ENCODE measurements around the gene EPHB2.
"Not testable (repeated sequence)": the region's sequence is repeated elsewhere in the genome, so short reads cannot be mapped to it uniquely, and the experiment has no call there.

EPHB2 gene

DNA sequence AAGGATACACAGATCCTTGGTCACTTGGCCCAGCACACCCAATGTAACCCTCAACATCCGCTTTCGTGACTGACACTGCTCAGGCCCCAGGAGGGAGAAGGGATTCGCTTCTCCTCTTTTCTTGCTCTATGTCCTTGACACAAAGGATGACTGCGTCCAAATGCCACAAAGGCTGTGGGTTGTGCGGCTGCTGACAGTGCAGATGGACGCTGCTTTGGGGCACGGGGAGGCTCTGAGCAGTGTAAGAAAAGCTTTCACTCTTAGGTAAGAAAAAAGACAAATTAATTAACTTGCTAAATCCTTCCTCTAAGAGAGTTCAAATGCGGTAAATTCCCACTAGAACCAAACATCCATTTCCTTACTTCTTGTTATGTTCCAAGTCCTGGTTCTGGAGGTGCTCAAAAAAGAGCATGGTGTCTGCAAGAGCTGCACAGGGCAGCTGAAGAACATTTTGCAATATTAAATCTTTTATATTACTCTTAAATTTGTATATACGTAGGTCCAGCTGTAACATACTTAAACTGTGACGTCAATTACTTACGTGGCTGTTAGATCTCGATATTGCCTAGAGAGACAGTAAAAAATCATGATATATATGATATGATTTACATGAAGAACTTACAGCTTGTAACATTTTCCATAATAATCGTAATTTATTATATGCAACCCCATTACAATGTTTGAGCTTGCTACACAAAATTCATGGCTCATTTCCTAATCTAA is 19.4 kb upstream of the EPHB2 start:
- DNase-seq: no peak

DNA sequence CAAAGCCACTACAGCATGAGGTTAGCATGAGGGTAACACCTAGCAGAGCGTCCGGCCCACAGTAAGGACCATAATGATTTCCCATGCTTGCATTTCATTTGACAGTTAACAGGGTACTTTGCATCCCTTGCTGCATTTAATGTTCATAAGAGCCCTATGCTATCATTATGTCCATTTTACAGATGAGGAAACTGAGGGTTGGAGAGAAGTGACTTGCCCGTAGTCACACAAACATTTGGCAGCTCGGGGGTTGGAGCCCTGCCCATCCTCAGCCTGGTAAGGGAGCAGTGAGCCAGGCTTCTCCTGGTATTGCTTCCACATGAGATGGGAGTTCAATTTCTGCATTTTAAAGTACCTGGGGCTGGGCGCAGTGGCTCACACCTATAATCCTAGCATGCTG is 16.5 kb upstream of the EPHB2 start:
- DNase-seq: no peak

DNA sequence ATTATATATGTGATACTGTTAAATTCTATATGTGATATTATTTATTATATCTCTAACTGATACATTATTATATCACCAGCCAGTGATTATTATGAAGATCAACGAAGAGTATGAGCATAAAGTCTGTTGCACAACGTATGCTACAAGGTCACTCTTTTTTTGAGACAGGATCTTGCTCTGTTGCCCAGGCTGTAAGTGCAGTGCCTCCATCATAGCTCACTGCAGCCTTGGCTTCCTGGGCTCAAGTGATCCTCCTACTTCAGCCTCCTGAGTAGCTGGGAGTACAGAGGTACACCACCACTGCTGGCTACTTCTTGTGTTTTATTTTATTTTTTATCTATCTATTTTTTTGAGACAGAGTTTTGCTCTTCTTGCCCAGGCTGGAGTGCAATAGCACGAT is 14.0 kb upstream of the EPHB2 start:
- DNase-seq: no peak

DNA sequence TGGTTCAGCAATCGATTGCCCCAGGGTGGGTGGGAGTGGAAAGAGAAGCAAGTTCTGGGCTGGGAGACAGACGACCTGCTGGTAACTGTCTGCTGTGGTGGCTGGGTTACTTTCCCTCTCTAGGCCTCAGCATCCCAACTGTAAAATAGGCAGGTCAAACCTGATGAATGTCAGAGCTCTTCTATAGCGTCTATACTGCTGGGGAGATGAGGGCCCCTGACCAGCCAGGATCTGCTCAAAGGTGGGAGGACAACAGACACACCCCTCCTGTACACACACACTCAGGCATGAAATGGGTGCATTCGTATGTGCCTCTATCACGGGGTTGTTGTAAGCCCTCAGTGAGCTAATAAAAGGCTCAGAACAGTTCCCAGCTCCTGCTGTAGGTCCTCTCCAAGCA is 12.7 kb upstream of the EPHB2 start:
- DNase-seq: no peak

DNA sequence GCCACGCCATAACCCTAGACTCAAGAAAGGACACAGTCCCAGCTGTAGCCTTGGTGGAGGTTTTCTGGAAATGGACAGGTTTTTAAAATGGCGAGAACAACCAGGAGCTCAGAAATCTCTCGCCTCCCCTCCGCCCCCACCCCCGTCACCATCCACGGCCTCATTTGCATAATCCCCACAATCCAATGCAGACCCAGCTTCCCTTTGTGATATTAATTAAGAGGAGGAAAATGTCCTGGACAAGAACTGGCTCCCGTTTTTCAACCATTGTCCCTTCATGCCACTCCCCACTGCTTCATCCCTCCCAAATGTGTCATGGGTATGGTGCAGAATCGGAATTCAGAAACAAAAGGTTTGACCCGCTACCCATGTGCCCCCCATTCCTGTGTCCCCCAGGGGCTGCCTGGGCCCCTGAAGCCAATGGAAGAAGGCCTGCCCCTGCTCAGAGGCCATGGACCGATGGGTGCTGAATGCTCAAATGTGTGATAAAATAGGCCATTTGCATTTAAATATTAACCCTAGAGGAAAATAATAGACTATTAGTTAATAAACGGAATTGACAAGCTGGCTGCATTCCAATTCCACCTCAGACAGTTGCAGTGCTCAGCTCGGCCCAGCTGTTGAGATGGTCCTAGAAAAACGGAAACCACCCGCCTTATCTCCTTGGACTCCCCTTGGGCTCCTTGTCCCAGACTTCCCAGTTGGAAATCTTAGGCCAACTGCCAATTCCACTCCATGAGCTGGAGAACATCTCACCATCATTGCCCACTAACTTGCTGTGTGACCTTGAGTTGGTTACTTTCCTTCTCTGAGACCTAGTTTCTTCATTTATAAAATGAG is 10.7 kb upstream of the EPHB2 start:
- no peak for DNase-seq

DNA sequence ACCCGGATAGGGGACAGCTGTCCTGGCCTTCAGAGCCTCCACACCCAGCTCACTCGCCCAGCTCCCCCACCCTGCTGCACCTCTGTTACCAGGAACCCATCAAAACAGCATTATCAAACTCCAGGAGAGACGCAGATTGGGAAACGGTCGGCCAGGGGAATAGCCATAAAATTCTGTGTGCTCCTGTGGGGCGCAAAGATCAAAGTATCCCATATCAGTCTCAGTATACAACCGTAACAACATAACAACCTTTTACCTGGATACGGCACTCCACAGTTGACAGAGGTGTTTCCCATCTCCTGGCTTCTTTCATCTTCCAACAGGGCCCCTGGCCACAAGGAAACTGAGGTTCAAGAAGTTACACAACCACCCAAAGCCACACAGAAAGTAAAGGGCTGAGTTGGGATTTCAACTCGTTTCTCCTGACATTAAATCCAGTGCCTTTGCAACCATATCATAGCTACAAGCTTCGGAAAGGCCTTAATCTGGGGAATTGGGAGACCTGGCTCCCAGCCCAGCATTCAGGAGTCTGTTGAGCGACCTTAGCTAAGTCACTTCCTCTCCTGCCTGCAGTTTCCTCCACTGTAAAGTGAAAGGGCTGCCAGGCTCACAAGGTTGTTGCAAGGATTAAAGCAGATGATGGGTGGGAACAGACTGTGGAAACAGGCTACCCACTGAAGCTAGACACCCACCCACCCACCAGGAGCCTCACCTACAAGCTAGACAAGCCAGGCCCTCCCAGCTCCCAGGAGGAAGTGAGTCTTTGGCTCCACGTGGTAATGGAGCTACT is 8.1 kb upstream of the EPHB2 start:
- no peak for DNase-seq

DNA sequence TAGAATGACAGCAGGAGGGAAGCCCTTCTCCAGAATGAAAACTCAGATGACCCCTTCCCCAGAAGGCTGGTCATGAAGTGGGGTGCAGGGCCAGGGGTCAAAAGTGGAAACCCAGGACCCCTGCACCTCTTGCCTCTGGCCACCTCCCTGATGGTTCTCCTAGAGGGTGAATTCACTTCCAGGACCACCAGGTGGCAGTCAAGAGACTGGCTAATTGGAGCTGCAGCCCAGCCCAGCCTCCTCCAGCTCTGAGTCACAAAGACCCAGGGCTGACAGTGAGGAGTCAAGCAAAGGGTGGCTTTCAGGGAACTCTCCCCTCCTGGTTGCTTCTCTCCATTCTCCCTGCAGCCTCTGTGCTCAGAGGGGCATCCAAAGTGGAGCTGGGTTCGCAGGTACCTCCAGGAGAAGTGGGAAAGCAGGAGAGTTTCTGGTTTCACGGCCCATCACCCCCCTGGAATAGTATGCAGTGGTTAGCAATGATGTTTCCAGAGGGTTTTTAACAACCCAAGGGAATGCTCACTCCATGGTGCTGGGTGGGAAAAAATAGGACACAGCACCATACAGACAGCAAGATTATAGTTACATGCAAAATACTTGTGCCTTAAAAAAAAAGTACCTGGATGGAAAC is 6.1 kb upstream of the EPHB2 start:
- peak; percentile 60 for DNase-seq

DNA sequence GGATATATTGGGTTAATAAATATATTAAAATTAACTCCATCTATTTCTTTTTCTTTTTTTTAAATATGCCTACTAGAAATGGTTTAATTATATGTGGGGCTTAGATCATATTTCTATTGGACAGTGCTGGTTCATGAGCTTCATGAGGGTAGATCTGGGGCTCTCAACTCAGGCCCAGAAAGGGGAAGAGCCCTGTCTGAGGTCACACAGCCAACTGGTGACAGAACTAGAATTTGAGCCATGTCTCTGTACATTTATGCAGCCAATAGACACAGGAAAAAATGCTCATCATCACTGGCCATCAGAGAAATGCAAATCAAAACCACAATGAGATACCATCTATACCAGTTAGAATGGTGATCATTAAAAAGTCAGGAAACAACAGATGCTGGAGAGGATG is 5.1 kb upstream of the EPHB2 start:
- no peak for DNase-seq

DNA sequence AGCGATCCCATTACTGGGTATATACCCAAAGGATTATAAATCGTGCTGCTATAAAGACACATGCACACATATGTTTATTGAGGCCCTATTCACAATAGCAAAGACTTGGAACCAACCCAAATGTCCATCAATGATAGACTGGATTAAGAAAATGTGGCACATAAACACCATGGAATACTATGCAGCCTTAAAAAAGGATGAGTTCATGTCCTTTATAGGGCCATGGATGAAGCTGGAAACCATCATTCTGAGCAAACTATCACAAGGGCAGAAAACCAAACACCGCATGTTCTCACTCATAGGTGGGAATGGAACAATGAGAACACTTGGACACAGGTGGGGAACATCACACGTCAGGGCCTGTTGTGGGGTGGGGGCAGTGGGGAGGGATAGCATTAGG is 4.5 kb upstream of the EPHB2 start:
- not testable (repeated sequence) for DNase-seq

DNA sequence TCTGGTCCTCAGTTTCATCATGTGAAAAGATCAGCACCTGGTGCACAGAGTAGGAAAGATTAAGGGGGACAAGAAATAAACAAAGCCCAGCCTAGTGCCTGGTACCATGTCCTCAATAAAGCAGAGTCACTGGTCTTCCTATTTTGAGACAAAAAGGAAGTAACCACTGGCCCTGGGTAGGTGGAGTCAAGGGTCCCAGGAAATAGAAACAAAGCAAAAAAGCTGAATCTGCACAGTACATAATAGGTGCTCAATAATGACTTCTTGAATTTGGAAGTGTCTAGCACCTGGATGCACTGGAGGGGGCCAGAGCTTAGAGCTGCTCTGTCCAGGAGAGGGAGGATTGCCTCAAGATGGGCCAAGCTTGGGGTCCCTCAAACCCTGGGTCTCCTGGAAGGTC is 1.9 kb upstream of the EPHB2 start:
- DNase-seq: no peak

DNA sequence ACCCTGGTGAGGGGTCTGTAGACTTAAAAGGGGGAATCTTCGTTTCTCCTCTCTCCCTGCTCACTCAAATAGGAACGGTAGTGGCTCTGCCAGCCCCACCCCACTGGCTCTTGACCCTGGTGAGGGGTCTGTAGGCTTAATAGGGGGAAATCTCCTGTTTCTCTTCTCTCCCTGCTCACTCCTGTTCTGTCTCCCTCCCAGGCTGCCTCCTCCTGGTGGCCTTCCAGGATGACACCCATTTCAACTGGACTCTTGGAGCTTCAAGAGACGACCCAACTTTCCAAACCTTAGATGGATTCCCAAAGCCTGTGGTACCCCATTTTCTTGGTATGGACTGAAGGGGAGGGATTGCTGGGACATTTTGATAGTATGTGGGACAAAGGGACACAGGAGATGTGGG is 1.4 kb upstream of the EPHB2 start:
- no peak for DNase-seq

DNA sequence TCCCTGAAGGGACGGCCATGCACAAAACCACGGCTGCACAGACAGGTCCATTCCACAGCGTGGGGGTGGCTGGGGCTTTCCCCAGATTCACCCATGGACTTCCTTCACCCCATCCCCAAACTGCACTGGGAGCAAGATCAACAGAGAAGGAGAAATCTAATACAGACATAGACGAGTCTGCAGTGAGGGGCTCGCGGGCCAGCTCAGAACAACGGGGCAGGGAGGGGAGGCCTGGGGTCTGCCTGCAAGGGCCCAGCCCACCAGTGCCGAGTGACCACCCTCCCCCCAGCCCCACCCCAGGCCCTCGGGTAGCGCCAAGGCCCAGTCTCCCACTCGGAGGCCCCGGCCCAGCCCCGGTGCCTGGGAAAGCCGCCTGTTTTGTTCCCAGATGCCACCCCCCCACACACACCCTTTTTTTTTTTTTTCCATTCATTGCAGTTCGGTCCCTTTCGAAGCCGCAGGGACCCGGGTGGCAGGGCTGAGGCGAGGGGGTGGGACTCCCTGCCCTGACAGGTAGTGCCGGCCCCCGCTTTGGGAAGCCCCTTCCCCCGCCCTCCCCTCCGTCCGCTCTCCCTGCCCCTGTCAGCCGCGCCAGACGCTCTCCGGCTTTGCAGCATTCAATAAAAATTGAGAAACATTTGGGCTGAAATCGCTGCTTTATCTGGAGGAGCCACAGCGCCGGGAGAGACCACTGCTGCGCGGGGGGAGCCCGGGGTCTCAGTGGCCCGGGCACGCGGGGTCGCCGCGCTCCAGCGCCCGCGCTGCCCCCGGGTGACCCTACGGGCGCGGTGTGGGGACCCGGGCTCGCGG is 543 bp upstream of the EPHB2 start:
- peak; percentile 24 for DNase-seq

DNA sequence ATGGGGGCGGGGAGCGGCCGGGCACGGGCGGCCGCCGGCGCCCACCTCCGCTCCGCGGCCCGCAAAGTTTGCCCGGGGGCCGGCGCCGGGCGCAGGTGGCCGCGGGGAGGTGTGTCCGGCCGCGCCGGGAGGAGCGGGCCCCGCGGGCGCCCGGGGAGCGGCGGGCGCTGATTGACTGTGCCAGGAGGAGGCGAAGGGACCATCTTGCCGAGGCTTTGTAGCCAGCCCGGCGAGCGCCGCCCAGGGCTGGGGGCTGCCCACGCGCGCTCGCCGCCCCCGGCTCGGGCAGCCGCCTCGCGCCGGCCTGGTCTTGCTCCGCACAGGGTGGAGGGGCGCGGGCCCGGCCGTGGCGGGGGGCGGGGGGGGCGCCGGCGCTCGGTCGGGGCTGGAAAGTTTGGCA is 432 bp downstream of the EPHB2 start:
- no peak for DNase-seq

DNA sequence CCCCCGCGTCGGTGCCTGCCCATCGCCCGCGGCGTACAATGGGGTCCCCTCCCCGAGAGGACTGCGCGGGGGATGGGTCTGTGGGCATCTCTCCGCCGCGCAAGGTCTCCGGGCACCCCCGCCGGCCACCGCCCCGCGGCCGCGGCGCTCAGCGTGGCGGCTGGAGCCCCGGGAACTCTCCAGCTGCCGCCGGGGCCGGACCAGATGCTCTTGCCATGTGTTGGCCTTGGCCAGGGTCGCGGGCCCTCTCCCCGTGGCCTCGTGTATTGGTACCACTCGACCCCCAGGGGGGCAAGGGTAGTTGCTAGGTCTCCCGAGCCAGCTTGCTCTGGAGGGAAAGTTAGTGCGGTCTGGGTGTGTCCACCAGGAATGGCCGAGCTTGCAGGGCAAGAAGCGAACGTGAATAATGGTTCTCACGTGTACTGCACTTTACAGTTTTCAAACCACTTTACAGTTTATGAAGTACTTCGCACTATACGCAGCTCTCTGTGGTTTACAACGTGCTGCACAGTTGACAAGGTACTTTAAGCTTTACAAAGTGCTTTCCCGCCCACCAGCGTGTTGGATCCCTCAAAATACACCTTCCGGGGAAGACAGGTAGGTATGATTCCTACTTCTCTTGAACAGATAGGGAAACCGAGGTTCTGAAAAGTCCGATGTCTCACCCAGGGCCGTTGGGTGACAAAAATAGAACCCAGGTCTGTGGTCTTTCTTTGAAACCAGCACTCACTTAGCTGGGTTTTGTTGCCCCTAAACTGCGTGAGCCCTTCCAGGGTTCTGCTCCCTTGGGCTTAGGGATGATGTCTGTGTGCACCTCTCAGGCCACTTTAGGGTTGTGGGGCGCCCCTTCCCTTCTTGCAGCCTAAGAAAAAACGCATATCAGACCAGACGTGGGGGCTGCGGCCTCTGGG is 1.2 kb downstream of the EPHB2 start:
- DNase-seq: no peak

DNA sequence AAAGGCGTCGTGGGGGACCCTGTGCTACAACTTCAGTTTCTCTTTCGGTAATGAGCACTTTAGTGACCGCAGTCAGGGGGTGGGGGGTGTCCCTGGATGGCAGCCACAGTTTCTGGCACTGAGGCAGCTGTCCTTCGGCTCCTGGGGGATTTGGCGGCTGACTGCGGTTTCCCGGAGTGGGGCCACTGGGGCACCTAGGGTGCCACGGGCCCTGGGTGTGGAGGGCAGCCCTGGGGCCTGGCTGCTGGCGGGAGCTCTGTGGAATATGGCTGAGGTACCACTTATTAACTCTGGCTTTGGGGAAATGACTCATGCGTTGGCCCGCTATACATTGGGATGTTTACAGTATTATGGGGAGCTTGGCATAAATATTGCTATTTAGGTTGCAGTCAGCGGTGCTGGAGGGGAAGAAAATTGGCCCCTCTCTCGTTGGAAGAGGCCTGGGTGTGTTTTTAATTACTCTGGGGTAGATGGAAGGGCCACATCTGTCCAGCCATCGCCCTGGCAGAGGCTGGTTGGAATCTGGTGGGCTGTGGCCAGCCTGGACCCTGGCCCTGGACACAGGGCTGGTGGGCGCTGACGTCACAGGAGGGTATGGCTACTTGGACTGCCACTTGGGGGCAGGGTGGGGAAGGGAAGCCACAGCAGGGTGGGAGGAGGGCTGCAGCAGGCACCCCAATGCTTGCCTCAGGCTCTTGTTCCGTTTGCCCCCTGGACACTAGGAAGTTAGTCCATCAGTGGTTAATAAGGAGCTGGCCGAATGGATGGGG is 2.0 kb downstream of the EPHB2 start:
- no peak for DNase-seq

DNA sequence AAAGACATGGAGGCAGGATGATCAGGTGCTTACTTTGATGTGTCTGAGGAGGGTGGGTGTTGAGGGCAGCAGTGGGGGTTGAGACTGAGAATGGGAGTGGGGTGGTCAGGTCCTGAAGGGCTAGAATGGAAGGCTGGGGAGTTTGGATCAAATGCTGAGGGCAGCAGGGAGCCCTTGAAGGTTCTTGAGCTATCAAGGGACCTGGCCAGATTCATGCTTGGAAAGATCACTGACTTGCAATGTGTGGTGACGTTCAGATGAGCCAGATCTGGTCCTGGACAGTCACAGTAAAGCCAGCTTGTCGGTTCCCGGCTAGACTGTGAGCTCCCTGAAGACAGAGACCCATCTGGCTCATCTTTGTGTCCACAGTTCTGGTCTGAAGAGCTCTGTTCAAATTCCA is 3.8 kb downstream of the EPHB2 start:
- DNase-seq: no peak

DNA sequence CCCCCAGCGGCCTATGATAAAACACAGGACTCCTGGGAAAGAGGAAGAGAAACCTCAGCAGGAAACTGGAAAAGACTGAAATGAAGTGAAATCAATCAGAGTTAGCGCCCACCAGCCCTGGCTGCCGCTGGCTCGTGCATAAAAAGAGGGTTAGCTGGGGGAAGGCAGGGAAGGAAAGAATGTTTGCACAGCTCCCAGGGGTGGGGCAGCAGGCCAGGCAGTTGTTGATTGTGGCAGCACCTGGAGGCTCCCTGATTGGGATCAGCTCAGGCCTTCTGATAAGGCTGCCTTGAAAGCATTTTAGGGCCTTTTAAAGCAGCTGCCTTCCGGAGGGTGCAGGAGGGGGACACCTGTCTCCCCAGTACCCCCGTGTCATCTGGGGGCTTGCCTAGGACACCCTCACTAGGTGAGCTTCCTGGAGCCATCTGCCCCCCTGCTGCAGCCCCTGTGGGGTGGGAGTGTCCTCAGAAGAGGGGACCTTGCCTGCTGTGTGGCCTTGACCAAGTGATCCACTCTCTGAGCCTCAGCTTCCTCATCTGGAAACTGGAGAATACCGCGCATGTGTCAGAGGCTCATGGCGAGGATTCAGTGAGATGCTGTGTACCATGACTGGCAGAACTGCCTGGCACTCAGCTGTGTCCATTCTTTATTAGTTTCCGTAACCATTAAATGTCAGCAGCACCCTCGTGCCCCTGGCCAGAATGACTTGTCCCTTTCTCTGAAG is 6.6 kb downstream of the EPHB2 start:
- DNase-seq: no peak

DNA sequence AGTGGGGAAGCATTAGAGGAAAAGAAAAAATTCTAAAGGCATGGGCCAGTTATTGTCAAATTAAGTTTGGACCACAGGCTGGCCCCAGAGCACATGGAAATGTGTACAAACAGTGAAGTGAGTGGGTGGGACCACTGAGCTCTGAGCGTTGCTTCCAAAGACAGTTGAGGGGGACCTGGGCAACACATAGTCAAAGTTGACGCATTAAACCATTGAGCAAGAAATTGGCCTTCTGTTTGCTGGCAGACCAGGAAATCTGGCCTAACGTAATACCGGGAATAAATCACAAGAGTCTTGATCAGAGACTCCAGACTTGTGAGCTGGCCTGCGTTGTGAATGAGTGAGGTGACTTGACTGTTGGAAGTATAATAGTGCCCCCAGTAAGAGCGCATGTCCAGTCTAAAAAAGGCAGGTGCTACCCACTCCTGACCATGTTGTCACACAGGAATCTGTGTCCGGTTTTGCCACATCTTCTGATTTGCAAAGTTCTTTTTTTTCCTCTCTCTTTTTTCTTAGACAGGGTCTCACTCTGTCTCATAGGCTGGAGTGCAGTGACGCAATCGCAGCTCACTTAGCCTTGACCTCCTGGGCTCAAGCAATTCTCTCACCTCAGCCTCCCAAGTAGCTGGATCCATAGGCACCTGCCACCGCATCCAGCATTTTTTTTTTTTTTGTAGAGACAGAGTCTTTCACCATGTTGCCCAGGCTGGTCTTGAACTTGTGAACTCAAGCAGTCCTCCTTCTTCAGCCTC is 10.7 kb downstream of the EPHB2 start:
- DNase-seq: no peak

All from CD4-positive, alpha-beta T cell treated with Interleukin-12 subunit alpha and Interleukin-12 subunit beta, for 1 hour (primary cell).